Fibroblast of the aortic adventitia (primary cell): ENCODE results near the gene DLEC1. TPM values are rescaled to one million over a fixed set of nuclear protein-coding genes. Genes with fewer than 3 reads are reported as not detected.

ENCODE experiments used
- DNase-seq: peaks from one replicate; pipeline ENCODE4 v3.0.0-alpha.2; 2010; ENCODE audit warnings: low read depth
- H3K4me3 ChIP-seq: 2 replicates; pipeline ENCODE4 v1.5.1; 2011; ENCODE audit warnings: low read depth, mild to moderate bottlenecking, control low read depth, low read length, moderate library complexity
- CTCF ChIP-seq: IDR thresholded peaks from 2 replicates; pipeline ENCODE4 v1.5.1; 2011; ENCODE audit warnings: mild to moderate bottlenecking, low read length, control low read depth, inconsistent platforms; ENCODE audit not compliant: insufficient read depth
- total RNA-seq: library from RNA; depleted of rRNA; stranded (reverse); fragments of >200 nt; gene quantifications from 2 replicates; pipeline ENCODE4 v1.2.3, GENCODE V29; 2012; ENCODE audit warnings: low replicate concordance

DLEC1 gene
- total RNA-seq, 1 donor: 0.09 TPM

GRCh38 chr3:38017445-38018295 lies 21.3 kb upstream of the DLEC1 start:
- no peak for DNase-seq
- H3K4me3 ChIP-seq: no peak overlapping the region
- no peak for TF ChIP-seq CTCF

DNA sequence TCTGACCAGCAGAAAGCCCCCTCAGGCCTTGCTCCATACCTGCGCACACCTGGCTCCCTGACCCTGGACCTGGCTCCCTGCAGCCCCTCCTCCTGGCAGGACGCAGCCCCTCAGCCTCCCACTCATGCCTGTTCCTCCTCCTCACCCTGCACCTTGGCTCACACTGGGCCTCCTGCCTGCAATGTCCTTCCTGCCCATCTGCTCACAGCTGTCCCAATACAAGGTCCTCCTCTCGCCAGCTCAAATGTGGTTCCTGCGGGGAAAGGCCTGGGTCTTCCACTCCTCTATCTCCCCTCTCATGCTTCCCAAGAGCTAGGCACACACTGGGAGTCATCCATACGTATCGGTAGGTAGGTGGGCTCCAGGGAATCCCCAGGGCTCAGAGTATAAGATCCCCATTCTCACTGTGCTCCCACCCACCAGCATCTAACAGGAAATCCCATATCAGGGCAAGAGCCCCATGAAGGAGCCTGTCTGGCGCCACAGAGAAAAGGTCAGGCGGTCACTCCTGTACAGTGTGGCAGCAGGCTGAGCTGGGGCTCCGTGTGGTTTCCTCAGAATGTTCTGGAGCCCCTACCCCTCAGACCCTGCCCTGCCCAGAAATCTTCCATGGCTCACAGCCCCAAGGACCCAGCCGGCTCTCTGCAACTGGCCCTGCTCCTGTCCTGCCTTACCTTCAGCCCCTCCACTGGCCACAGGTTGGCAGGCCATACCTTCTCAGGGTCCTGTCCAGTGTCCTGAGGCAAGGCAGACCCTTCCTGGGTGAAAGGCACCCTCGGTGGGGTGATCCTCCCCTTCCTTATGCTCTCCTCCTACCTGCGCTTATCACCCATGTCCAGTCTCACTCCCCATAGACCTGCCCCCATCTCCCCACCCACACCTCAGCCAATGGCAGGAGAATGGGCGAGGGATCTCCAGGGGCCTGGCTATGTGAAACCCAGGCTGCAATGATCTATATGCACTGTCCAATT lies 20.4 kb upstream of the DLEC1 start:
- DNase-seq: no peak
- TF ChIP-seq CTCF: no peak
- no peak overlapping the region for H3K4me3 ChIP-seq

GRCh38 chr3:38019658-38020341 lies 19.2 kb upstream of the DLEC1 start:
- DNase-seq: no peak
- TF ChIP-seq CTCF: no peak
- H3K4me3 ChIP-seq: no peak overlapping the region

DNA sequence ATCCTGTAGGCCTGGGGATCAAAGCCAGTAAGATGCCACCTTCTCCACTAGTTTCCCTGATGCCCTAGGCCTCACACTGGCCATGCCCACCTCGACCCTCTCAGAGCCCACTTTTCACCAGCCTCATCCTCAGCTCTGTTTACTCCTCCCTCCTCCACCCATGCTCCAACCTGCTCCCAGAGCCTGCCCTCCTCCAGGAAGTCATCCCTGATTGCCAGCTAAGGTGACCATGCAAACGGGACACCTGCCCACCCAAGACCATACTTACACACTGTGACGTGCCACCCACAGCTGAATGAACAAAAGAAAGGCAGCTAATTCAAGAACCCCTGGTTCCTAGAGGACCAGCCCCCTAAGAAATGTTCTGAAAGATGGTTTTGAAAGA lies 18.7 kb upstream of the DLEC1 start:
- H3K4me3 ChIP-seq: no peak overlapping the region
- no peak for DNase-seq
- no peak for TF ChIP-seq CTCF

GRCh38 chr3:38021196-38021595 lies 17.8 kb upstream of the DLEC1 start:
- no peak for DNase-seq
- no peak for TF ChIP-seq CTCF
- no peak overlapping the region for H3K4me3 ChIP-seq

DNA sequence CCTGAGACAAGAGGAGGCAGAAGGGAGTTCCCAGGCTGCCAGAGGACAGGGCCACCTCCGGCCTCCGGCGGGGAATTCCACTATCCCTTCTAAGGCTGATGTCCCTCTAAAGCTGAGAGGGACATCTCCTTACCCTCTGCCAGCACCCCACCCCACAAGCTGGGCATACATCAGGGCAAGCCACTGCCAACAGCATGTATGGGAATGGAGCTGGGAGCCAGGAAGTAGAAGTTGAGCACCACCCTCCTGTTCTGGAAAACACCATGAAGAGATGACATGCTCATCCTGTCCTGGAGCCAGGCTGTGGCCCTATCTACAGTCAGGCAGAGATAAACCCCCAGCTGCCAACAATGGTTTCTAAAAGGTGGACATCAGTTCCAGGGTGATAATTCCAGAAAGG lies 16.7 kb upstream of the DLEC1 start:
- TF ChIP-seq CTCF: no peak
- no peak for DNase-seq
- H3K4me3 ChIP-seq: no peak overlapping the region
